Transverse colon (tissue), 4 donors: ENCODE results near the gene AADACL3. TPM values are rescaled to one million over a fixed set of nuclear protein-coding genes. Genes with fewer than 3 reads are reported as not detected.

Experiments used
- DNase-seq: peaks from one replicate; pipeline ENCODE4 v3.0.0-alpha.2; 2019
- H3K27ac ChIP-seq, 4 donors: fragments of 200-600 bp; sonication (generic); 2 replicates each; pipeline ENCODE4 v1.5.1; 2016 to 2018; ENCODE audit warnings: inconsistent platforms in 4 of 4
- H3K27me3 ChIP-seq: fragments of 200-600 bp; sonication (generic); 2 replicates; pipeline ENCODE4 v1.5.1; 2017; ENCODE audit warnings: inconsistent platforms
- H3K36me3 ChIP-seq, 4 donors: fragments of 200-600 bp; sonication (generic); 2 replicates each; pipeline ENCODE4 v1.5.1; 2017 to 2019; ENCODE audit warnings: inconsistent platforms in 4 of 4
- H3K4me1 ChIP-seq, 4 donors: fragments of 200-600 bp; sonication (generic); 2 replicates each; pipeline ENCODE4 v1.5.1; 2017 to 2020; ENCODE audit warnings: inconsistent platforms in 4 of 4
- H3K4me3 ChIP-seq, 4 donors: fragments of 200-600 bp; sonication (generic); 1 replicate in 1 of 4; 2 replicates in 3 of 4; pipeline versions ENCODE4 v1.5.1 to v1.6.1; 2017 to 2019; ENCODE audit warnings: inconsistent platforms in 4 of 4
- H3K9me3 ChIP-seq, 2 donors: fragments of 200-600 bp; sonication (generic); 2 replicates each; pipeline ENCODE4 v1.5.1; 2017 to 2019; ENCODE audit warnings: inconsistent platforms in 2 of 2
- CTCF ChIP-seq, 5 experiments: fragments of 200-600 bp in 3 of 5; fragments of 450-650 bp in 2 of 5; sonication (generic) in 3 of 5; IDR thresholded peaks; 1 replicate in 2 of 5; 2 replicates in 3 of 5; pipeline ENCODE4 v1.5.1; 2016 to 2017; ENCODE audit warnings: antibody characterized with exemption in 5 of 5, inconsistent platforms in 3 of 5, mild to moderate bottlenecking in 2 of 5, moderate library complexity in 1 of 5
- EP300 ChIP-seq: sonication (generic); formaldehyde crosslinking; IDR thresholded peaks from one replicate; pipeline ENCODE4 v1.6.1; 2017; ENCODE audit warnings: antibody characterized with exemption, low read depth
- POLR2A ChIP-seq: fragments of 450-650 bp; IDR thresholded peaks from one replicate; pipeline ENCODE4 v1.6.1; 2016; ENCODE audit warnings: antibody characterized with exemption, mild to moderate bottlenecking, moderate library complexity
- POLR2AphosphoS5 ChIP-seq, 3 donors: sonication (generic); formaldehyde crosslinking; IDR thresholded peaks; one replicate each; pipeline ENCODE4 v1.6.1; 2016; ENCODE audit warnings: antibody characterized with exemption in 3 of 3
- WGBS, 2 donors: methylation state at CpG; one replicate each; pipeline ENCODE4 v1.1.5; 2018; ENCODE audit warnings: low coverage in 1 of 2; 5-methylcytosine and 5-hydroxymethylcytosine counted together
- in situ Hi-C, 4 donors: fragments of 200-750 bp; cut with MboI; loops; one replicate each; pipeline versions ENCODE4 v1.15.0 to v1.15.1; 2017; ENCODE audit warnings: low sequenced_read_pairs in 3 of 4, low pct_ligation_motif_present in 1 of 4, low pct_unique_long_range_greater_than_20kb in 1 of 4
- intact Hi-C: fragments of 100-400 bp; cut with DNase I; formaldehyde crosslinking; loops from one replicate; pipeline ENCODE4 v1.15.1; 2023; ENCODE audit warnings: low total_unique reads
- total RNA-seq, 4 donors: library from RNA; depleted of rRNA; stranded (reverse); fragments of >200 nt; gene quantifications; one replicate each; pipeline ENCODE4 v1.1.0, GENCODE V29; 2016

AADACL3 gene
- total RNA-seq, 4 donors from 2014 or later: not detected

DNA sequence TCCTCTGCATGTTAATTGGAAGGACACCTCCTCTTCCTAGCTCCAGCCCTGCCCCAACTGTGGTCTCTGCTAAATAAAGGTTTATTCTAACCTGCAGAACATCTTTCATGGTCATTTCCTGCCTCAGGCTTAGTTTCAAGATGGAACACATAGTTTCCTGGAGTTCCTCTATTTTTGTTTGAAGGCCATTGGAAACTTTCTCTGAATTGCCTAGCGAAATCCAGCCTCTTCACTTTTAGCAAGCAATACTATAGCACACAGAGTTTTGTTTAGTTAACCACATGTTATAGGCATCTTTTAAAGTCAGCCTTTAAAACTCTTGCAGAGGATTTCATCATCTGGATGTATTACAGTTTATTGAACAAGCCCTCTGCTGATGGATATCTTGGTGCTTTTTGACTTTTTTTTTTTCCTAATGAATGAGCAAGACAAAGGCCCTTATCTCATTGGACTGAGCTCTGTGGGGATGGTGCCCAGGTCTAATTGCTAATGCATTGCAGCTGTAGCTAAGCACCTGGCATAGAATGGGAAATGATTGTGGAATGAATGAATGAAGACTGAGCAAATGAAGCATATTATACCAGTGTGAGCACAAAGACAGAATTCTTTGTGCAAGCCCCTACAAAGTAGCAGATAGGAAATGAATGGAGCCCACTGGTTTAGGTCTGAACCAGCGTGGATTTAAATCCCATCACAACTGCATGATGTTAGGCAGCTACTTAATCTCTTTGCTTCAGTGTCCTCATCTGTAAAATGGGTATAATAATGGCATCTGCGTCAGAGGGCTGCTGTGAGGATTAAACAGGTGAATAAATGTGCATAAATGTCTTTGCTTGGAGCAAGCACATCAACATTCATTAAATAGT is 29.4 kb downstream of the AADACL3 start:
- Histone ChIP-seq H3K27me3 (peaks cover 2% of the 10 kb centered on the region), H3K4me3 (no peak overlapping the region), H3K36me3 (no peaks in the 10 kb centered on the region), H3K9me3 (peaks cover 15 to 16% of the 10 kb centered on the region in 2 donors), H3K4me1 (no peaks in the 10 kb centered on the region), H3K27ac (no peak overlapping the region)
- DNase-seq: no peak
- TF ChIP-seq POLR2A: no peak
- TF ChIP-seq POLR2AphosphoS5 (IDR thresholded peaks at IDR 0.05): no peak
- TF ChIP-seq CTCF (IDR thresholded peaks at IDR 0.05): no peak
- WGBS, 2 donors: 63 to 78% methylated on average over 3 of the region's 3 CpGs
- intact Hi-C loops: no loop called here
- in situ Hi-C loops: no loop called here

DNA sequence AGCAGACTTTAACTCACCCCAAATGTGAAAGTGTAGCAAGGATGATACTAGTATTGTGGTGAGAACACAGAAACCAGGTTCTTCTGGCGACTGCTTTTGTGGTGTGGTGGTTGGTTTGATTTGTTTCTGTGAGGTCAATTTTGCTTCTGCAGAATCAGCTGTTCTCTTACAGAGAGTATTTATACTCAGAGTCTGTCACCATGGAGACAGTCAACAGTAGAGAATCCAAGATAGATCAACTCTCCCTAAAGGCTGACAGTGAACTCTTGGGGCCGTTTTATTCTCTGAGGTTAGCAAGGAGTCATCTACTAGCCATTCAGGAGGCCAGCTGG is 30.0 kb downstream of the AADACL3 start, which contains the start of gene CFAP107:
TSS of gene CFAP107 (plus strand) at position 209 of the 332 bp plus-strand sequence. CDS start 231 bp downstream, outside the sequence.
- in situ Hi-C loops (no loop called here), intact Hi-C loops (no loop called here)
- DNase-seq: no peak
- H3K27ac ChIP-seq: no peak within 1 kb of the TSS
- 10 to 12% methylated on average over 2 of the region's 2 CpGs for WGBS, 2 donors
- H3K4me1 ChIP-seq: no peaks in the 10 kb centered on the region
- H3K9me3 ChIP-seq: peaks cover 15 to 16% of the 10 kb centered on the region in 2 donors
- peaks cover 6% of the 10 kb centered on the region for H3K27me3 ChIP-seq
- no peaks in the 10 kb centered on the region for H3K36me3 ChIP-seq
- TF ChIP-seq CTCF (IDR thresholded peaks at IDR 0.05) (no peak), EP300 (no peak), POLR2A (no peak), POLR2AphosphoS5 (IDR thresholded peaks at IDR 0.05) (no peak)
- no peak within 1 kb of the TSS for H3K4me3 ChIP-seq

GRCh38 chr1:12748778-12749355 is 33.0 kb downstream of the AADACL3 start:
- no peaks in the 10 kb centered on the region for H3K4me1 ChIP-seq
- H3K9me3 ChIP-seq: peaks cover 15 to 16% of the 10 kb centered on the region in 2 donors
- H3K27me3 ChIP-seq: peaks cover 6% of the 10 kb centered on the region
- H3K36me3 ChIP-seq: no peaks in the 10 kb centered on the region
- intact Hi-C loops: no loop called here
- no peak overlapping the region for H3K27ac ChIP-seq
- no peak overlapping the region for H3K4me3 ChIP-seq
- no peak for TF ChIP-seq POLR2A
- no peak for TF ChIP-seq POLR2AphosphoS5 (IDR thresholded peaks at IDR 0.05)
- TF ChIP-seq CTCF (IDR thresholded peaks at IDR 0.05): no peak
- TF ChIP-seq EP300: no peak
- no peak for DNase-seq
- in situ Hi-C loops: no loop called here

GRCh38 chr1:12754738-12755137 is 38.8 kb downstream of the AADACL3 start:
- no peak for TF ChIP-seq CTCF (IDR thresholded peaks at IDR 0.05)
- TF ChIP-seq POLR2AphosphoS5 (IDR thresholded peaks at IDR 0.05): no peak
- TF ChIP-seq EP300: no peak
- no peak for TF ChIP-seq POLR2A
- intact Hi-C loops (no loop called here), in situ Hi-C loops (no loop called here)
- no peak overlapping the region for H3K4me3 ChIP-seq
- H3K4me1 ChIP-seq: no peaks in the 10 kb centered on the region
- no peak overlapping the region for H3K27ac ChIP-seq
- 79 to 89% methylated on average over 4 of the region's 4 CpGs for WGBS, 2 donors
- no peak for DNase-seq
- H3K9me3 ChIP-seq: no peaks in the 10 kb centered on the region
- H3K36me3 ChIP-seq: no peaks in the 10 kb centered on the region
- peaks cover 6% of the 10 kb centered on the region for H3K27me3 ChIP-seq
